Fibroblast of lung (primary cell): ENCODE measurements around the gene FLVCR1. TPM values are rescaled to one million over a fixed set of nuclear protein-coding genes. Genes with fewer than 3 reads are reported as not detected.

Experiments
- DNase-seq, 2 donors: peaks; one replicate each; pipeline versions ENCODE4 v3.0.0 to v3.0.0-alpha.2; 2010; ENCODE audit warnings: low read depth in 2 of 2
- H2AFZ ChIP-seq: 2 replicates; pipeline ENCODE4 v1.5.1; 2012; ENCODE audit warnings: low read length, control low read depth, inconsistent platforms
- H3K27ac ChIP-seq: 2 replicates; pipeline ENCODE4 v1.5.1; 2011; ENCODE audit warnings: low read length, control low read depth; ENCODE audit not compliant: insufficient read depth
- H3K27me3 ChIP-seq: 2 replicates; pipeline ENCODE4 v1.5.1; 2011; ENCODE audit warnings: mild to moderate bottlenecking, low read length; ENCODE audit not compliant: control insufficient read depth, insufficient read depth
- H3K36me3 ChIP-seq: 2 replicates; pipeline ENCODE4 v1.5.1; 2011; ENCODE audit warnings: low read length; ENCODE audit not compliant: control insufficient read depth, insufficient read depth
- H3K4me1 ChIP-seq: 2 replicates; pipeline ENCODE4 v1.5.1; 2011; ENCODE audit warnings: low read length; ENCODE audit not compliant: control insufficient read depth, insufficient read depth; ENCODE audit errors: extremely low read depth
- H3K4me2 ChIP-seq: 2 replicates; pipeline ENCODE4 v1.5.1; 2011; ENCODE audit warnings: low read length, control low read depth; ENCODE audit not compliant: insufficient read depth; ENCODE audit errors: extremely low read depth
- H3K4me3 ChIP-seq, 4 experiments: fragments of 200-600 bp in 1 of 4; sonication (generic) in 1 of 4; replicated peaks in 1 of 4; 2 replicates each; pipeline ENCODE4 v1.5.1; 2011 to 2016; ENCODE audit warnings: low read length in 4 of 4, low read depth in 3 of 4, mild to moderate bottlenecking in 3 of 4, control low read depth in 2 of 4, inconsistent platforms in 1 of 4, mixed read lengths in 1 of 4; ENCODE audit not compliant: insufficient read depth in 1 of 4; ENCODE audit errors: control extremely low read depth in 1 of 4
- H3K79me2 ChIP-seq: 2 replicates; pipeline ENCODE4 v1.5.1; 2012; ENCODE audit warnings: mild to moderate bottlenecking, low read length, inconsistent platforms; ENCODE audit not compliant: control insufficient read depth, insufficient read depth
- H3K9ac ChIP-seq: 2 replicates; pipeline ENCODE4 v1.5.1; 2011; ENCODE audit warnings: mild to moderate bottlenecking, low read length, control low read depth; ENCODE audit not compliant: insufficient read depth
- H3K9me3 ChIP-seq: 2 replicates; pipeline ENCODE4 v1.5.1; 2012; ENCODE audit warnings: low read depth, low read length; ENCODE audit not compliant: control insufficient read depth, insufficient read depth
- H4K20me1 ChIP-seq: 2 replicates; pipeline ENCODE4 v1.5.1; 2011; ENCODE audit warnings: low read length; ENCODE audit not compliant: control insufficient read depth, insufficient read depth; ENCODE audit errors: extremely low read depth
- CTCF ChIP-seq, 2 donors: IDR thresholded peaks in 1 of 2; conservative IDR thresholded peaks in 1 of 2; 1 replicate in 1 of 2; 2 replicates in 1 of 2; pipeline ENCODE4 v1.5.1; 2011 to 2012; ENCODE audit warnings: low read length in 2 of 2, control low read depth in 1 of 2, inconsistent platforms in 1 of 2, low read depth in 1 of 2, mild to moderate bottlenecking in 1 of 2
- EZH2 ChIP-seq: IDR thresholded peaks from 2 replicates; pipeline ENCODE4 v1.5.1; 2012; ENCODE audit warnings: low read length, control low read depth, mild to moderate bottlenecking; ENCODE audit errors: missing control alignments
- polyA plus RNA-seq, 2 donors: library from polyadenylated mRNA; depleted of rRNA in 1 of 2; stranded (reverse) in 1 of 2; unstranded in 1 of 2; fragments of >200 nt; gene quantifications; 2 replicates each; pipeline ENCODE4 v1.2.1, GENCODE V29; 2011 to 2012; ENCODE audit warnings: missing spikeins in 1 of 2
- total RNA-seq: library from RNA; depleted of rRNA; stranded (reverse); fragments of >200 nt; gene quantifications from 2 replicates; pipeline ENCODE4 v1.2.1, GENCODE V29; 2014

FLVCR1 gene
- total and polyA plus RNA-seq, 2 donors (not counting 1 experiment from before 2014, with no cell fraction given), result 2.5 to 7.3 TPM

GRCh38 chr1:212941452-212941851 lies 83.4 kb downstream of the FLVCR1 start:
- H3K4me2 ChIP-seq, result no peak overlapping the region
- no peaks in the 10 kb centered on the region for H4K20me1 ChIP-seq
- no peak overlapping the region for H3K27ac ChIP-seq
- TF ChIP-seq EZH2 (no peak), CTCF (conservative IDR thresholded peaks at IDR 0.05 in 1 of 2, IDR thresholded peaks at IDR 0.05 in 1 of 2; ENCODE audit: low read depth in 1 of 2, low read length in 2 of 2) (no peak)
- no peak for DNase-seq
- H2AFZ ChIP-seq, result no peak overlapping the region
- H3K9me3 ChIP-seq, result no peaks in the 10 kb centered on the region
- H3K4me3 ChIP-seq, result no peak overlapping the region
- H3K27me3 ChIP-seq, result peaks cover 5% of the 10 kb centered on the region
- no peak overlapping the region for H3K9ac ChIP-seq
- no peaks in the 10 kb centered on the region for H3K36me3 ChIP-seq
- no peaks in the 10 kb centered on the region for H3K79me2 ChIP-seq
- no peaks in the 10 kb centered on the region for H3K4me1 ChIP-seq

GRCh38 chr1:212942679-212943392 lies 84.8 kb downstream of the FLVCR1 start:
- no peak for DNase-seq
- H3K4me2 ChIP-seq, result no peak overlapping the region
- no peak overlapping the region for H3K4me3 ChIP-seq
- H3K36me3 ChIP-seq, result no peaks in the 10 kb centered on the region
- H3K27ac ChIP-seq, result no peak overlapping the region
- H3K79me2 ChIP-seq, result no peaks in the 10 kb centered on the region
- no peaks in the 10 kb centered on the region for H3K4me1 ChIP-seq
- no peaks in the 10 kb centered on the region for H3K9me3 ChIP-seq
- H4K20me1 ChIP-seq, result no peaks in the 10 kb centered on the region
- TF ChIP-seq EZH2 (no peak), CTCF (conservative IDR thresholded peaks at IDR 0.05 in 1 of 2, IDR thresholded peaks at IDR 0.05 in 1 of 2; ENCODE audit: low read depth in 1 of 2, low read length in 2 of 2) (no peak)
- H2AFZ ChIP-seq, result no peak overlapping the region
- peaks cover 4% of the 10 kb centered on the region for H3K27me3 ChIP-seq
- no peak overlapping the region for H3K9ac ChIP-seq

- Histone ChIP-seq H3K4me2 (no peak overlapping the region), H4K20me1 (no peaks in the 10 kb centered on the region), H2AFZ (no peak overlapping the region), H3K79me2 (no peaks in the 10 kb centered on the region), H3K4me1 (no peaks in the 10 kb centered on the region), H3K36me3 (no peaks in the 10 kb centered on the region), H3K9ac (no peak overlapping the region), H3K4me3 (no peak overlapping the region), H3K27me3 (peaks cover 4% of the 10 kb centered on the region), H3K27ac (no peak overlapping the region), H3K9me3 (no peaks in the 10 kb centered on the region)
- TF ChIP-seq CTCF (conservative IDR thresholded peaks at IDR 0.05 in 1 of 2, IDR thresholded peaks at IDR 0.05 in 1 of 2; ENCODE audit: low read depth in 1 of 2, low read length in 2 of 2), result no peak
- no peak for TF ChIP-seq EZH2
- no peak for DNase-seq
Measured at GRCh38 chr1:212943393-212943710, 85.3 kb downstream of the FLVCR1 start.
